ENCODE data around the gene SRGAP3.

Gene SRGAP3

DNA sequence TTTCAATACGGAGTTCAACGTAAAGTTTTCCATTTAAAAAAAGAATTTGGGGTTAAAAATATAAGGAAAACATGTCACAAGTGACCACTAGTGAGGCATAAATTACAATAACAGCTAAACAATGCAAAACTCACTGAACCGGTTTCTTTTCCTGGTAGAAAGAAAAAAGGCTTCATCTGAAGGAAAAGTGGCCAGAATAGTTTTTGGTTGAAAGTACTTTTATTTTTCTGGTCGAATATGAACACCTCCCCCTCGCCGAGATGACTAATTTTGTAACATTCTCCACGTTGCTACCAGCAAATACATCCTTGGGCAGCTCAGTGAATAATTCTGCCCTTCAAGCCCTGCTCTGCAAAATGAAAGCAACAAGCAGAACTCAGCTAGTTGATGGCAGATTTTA lies 3.9 kb upstream of the SRGAP3 start:
- DNase-seq (ENCODE audit: low read depth, low spot score) = no peak

GRCh38 chr3:9251055-9251786 lies 1.8 kb upstream of the SRGAP3 start:
- no peak for DNase-seq (ENCODE audit: low read depth, low spot score)

DNA sequence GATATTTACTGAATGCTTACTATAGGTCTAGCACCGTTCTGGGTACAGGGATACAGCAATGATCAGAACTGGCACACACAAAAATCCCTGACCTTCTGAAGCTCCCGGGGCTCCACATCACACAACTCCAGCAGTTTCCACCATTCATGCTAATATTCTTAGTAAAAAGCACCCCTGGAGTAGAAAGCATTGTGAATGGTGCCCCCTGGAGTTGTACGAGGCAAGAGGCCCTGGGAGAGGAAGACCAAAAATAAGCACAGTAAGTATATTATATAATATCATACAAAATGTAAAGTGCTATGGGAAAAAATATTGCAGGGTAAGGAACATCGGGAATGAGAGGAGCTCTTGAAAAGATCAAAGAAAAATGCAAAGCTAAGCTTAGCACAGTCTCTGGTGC lies 790 bp upstream of the SRGAP3 start:
- DNase-seq (ENCODE audit: low read depth, low spot score) = no peak

DNA sequence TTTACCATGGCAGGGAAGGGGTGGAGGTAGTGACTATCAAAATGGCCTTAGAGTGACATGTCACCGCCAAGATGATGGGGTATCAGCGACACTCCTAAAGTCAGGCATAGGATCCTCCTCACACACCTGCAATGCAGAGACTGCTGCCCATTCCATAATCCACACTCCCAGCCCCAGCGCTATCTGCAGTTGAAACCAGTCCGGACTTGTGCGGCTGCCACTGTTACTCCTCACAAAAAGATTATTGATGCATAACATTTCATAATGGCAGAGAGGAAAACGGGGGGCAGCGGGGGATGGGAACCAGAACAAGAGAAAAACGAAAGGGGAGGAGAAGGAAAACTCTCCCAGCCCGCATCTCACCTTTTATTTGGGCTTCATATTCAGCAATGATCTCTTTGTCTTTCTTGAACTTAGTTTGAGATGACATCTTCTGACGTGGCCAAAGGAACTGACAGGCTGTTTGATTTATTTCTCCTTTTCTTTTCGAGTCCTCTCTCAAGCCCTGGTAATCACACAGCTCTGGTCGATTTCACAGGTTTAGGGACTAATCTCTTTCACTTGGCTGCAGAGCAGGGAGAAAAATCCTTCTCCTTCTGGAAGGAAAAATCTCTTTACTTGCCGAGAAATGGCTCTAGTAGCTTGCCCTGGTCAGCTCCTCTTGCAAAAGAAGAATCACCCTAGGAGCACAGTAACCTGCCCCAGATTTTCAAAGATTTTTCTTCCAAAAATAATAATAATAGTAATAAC lies 749 bp downstream of the SRGAP3 start:
- no peak for DNase-seq (ENCODE audit: low read depth, low spot score)

DNA sequence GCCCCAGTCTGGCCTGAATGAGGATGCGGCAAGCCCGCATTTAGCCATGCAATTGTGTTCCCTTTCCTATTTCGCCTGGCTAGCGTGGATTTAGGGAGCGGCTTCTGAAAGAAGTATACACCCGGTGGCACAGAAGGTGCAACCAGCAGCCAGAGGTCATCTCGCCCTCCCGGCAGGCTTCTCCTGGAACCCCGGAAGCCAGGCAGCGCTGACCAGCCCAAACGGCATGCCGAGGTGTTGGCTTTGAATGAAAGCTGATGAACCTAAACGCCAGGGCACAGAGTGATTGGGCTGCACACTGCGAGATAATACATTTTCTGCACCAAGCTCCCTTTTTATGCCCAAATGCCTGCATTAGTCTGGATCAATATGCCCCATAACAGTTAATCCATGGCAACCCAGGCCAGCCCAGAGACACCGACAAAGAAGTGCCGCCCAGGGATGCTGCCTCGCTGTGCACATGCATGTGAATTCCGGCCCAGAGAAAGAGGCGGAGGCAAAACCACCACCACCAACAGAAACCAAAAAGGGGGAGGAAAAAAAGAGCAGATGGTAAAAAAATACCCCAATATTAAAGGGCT lies 1.4 kb downstream of the SRGAP3 start:
- DNase-seq (ENCODE audit: low read depth, low spot score) = no peak

DNA sequence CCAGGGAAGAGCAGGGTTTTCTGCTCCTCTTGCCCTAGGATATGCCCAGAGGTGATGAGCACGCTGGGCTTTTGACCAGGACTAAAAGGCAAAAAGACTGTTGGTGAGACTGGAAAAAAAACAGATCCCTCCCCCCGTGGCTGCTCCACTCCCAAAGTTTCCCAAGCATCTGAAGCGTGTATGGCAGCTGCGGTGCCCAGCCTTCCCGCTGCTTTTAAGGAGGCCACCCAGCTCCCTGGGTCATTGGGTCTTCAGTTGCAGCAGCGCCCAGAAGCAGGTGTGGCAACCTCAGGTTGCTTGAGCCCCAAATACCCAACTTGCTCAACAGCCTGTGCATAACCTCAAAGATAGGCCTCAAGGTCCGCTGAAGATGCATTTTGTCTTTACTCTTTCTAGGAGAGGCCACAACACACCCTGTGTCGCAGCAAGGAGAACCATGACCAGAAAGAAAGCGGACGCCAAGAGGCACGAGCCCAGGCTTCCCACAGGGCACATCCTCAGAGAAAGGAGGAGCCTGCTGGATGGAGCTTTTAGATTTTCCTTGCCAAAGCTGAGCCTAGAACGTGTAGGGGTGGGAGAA lies 2.0 kb downstream of the SRGAP3 start:
- DNase-seq (ENCODE audit: low read depth, low spot score) = no peak

GRCh38 chr3:9246189-9246588 lies 3.3 kb downstream of the SRGAP3 start:
- no peak for DNase-seq (ENCODE audit: low read depth, low spot score)

GRCh38 chr3:9244495-9245183 lies 4.8 kb downstream of the SRGAP3 start:
- no peak for DNase-seq (ENCODE audit: low read depth, low spot score)

- no peak for DNase-seq (ENCODE audit: low read depth, low spot score)
Measured at GRCh38 chr3:9241956-9242355, 7.5 kb downstream of the SRGAP3 start.

- no peak for DNase-seq (ENCODE audit: low read depth, low spot score)
Measured at GRCh38 chr3:9239680-9240079, 9.8 kb downstream of the SRGAP3 start.

DNA sequence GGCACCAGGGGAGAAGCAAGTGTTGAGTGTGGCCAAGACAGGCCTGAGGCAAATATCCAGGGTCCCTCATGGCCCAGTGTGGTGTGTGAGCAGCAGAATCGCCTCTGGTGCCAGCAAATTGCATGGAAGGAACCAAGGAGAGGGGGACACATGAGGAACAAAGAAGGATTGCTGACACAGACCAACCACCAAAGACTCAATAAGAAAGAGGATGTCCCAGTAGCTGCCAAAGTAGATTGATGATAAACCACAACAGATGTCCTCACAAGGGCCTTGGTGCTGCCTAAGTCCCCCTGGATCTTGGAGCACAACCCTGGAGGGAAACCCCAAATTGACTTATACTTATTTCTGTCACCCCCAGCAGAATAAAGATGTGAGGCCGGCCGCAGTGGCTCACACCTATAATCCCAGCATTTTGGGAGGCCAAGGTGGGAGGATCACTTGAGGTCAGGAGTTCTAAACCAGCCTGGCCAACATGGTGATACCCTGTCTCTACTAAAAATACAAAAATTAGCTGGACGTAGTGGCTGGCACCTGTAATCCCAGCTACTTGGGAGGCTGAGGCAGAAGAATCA lies 10.6 kb downstream of the SRGAP3 start:
- DNase-seq (ENCODE audit: low read depth, low spot score) = no peak

GRCh38 chr3:9238276-9238675 lies 11.2 kb downstream of the SRGAP3 start:
- DNase-seq (ENCODE audit: low read depth, low spot score) = no peak

GRCh38 chr3:9233814-9234600 lies 15.4 kb downstream of the SRGAP3 start:
- no peak for DNase-seq (ENCODE audit: low read depth, low spot score)

DNA sequence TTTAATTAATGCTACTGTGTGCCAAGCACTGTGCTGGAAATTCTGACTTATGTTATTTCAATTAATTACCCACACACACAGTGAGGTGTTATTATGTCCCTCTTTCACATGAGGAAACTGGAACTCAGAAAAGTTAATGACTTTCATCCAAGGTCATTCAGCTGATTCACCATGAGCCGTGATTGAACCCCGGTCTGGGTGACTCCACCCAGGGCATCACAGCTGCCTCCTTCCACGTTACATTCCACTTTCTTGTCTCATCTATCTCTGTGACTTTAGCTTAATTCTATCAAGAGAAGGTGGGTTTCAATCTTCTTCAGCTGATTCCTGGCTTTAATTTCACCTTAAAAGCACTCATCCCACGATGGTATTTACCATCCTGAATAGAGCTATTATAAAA lies 16.3 kb downstream of the SRGAP3 start:
- no peak for DNase-seq (ENCODE audit: low read depth, low spot score)

DNA sequence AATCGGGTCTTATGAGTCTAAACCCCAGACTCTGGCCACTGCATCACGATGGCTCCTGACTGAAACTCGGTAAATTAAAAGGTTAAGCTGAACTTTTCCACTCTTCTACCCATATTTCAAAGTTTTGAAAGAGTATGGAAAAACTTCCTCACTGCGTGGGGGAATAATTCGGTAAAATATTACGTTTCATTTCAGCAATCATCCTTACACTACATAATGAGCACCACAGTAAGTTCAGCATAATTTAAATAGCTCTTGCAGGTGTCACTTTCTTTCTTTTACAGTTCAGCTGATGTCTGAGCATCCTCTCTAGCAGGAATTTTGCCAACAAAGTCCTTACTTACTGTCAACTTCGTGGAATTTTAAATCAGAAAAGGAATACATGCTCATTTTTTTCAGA lies 17.5 kb downstream of the SRGAP3 start:
- DNase-seq (ENCODE audit: low read depth, low spot score) = no peak

DNA sequence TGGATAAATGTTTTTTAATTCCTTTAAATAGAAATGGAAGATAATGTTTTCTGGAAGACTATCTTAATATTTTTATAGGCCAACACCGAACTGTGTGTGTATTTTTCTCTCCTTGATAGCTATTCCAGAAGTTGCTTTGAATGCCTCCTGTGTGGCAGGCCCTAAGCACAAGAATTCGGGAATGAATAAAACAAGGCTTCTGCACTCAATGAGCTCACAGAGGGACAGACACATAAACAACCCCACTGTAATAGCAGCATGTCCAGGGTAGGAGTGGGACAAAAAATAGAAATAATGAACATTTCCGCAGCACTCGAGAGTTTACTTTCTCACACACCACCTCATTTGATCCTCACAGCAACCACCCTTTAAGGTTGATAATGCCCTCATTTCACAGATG lies 18.0 kb downstream of the SRGAP3 start:
- no peak for DNase-seq (ENCODE audit: low read depth, low spot score)

GRCh38 chr3:9231006-9231405 lies 18.4 kb downstream of the SRGAP3 start:
- no peak for DNase-seq (ENCODE audit: low read depth, low spot score)

GRCh38 chr3:9230596-9230995 lies 18.9 kb downstream of the SRGAP3 start:
- no peak for DNase-seq (ENCODE audit: low read depth, low spot score)

GRCh38 chr3:9229879-9230278 lies 19.6 kb downstream of the SRGAP3 start:
- DNase-seq (ENCODE audit: low read depth, low spot score) = no peak

- DNase-seq (ENCODE audit: low read depth, low spot score) = no peak
Measured at GRCh38 chr3:9229325-9229724, 20.1 kb downstream of the SRGAP3 start.

DNA sequence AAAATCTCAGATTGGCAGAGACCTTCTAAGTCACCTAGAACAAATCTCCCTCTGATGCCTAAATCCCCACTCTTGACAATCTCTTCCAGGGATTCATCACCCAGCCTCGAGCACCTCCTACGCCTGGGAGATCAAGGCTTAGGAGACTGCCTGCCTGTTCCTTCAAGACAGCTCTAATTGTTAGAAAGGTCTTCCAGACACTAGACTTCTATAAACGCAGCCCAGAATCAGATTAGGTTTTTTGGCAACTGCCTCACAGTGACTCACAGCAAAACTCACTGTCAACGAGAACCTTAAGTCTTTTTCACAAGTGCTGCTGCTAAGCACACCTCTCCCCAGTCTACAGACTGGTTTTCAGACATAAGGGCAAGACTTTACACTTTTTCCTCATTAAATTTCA lies 23.1 kb downstream of the SRGAP3 start:
- no peak for DNase-seq (ENCODE audit: low read depth, low spot score)
